Kidney tubule cell (primary cell): ENCODE data around the gene POPDC2.

Experiments
- DNase-seq: peaks from one replicate; pipeline ENCODE4 v3.0.0-alpha.2; 2018; ENCODE audit warnings: low spot score

Gene POPDC2

DNA sequence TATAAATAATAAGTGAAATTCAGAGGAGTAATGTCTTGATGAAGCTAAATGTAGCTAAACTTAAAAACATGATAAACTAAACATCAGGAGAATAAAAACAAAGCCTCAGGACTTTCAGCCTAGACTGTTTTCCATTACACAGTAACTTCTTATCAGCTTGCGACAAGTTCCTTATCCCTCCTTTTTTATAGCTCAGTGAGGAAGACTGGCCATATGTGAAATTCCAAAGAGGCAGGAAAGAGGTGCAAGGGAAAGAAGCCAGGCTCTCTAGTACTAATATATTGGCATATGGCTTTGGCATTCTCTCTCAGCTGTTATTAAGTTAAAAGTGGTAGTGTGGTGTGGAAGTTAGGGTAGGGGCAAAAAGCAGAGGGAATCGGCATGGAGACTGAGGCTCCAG is 12.4 kb upstream of the POPDC2 start:
- no peak for DNase-seq

DNA sequence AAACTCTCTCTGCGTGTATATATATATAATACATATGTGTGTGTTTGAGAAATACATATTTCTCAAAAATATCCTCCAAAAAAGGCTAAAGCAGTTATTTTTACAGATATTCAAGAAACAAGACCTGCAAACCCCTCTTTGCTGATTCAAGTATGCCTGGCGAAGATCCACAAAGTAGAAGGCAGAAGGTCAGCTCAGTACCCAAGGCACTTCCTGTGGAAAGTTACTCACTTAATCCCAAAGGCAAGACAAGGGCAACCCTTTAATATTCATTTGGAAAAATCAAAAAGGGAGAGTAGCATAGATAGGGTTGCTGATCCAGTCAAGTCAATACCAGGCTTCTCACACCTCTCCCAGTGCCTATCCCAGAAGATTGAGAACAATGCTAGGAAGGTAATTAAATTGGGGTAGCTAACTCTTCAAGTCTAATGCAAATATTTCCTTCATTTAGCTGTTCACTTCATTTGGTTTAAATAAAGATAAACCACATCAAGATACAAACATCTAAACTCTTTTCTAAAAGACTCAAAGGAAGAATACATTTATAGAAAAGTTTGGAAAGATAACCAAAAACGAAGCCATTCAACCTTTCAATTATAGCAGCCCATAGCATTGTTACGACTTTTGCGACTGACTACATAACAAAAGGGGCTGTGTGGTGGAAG is 9.6 kb upstream of the POPDC2 start:
- DNase-seq = no peak

DNA sequence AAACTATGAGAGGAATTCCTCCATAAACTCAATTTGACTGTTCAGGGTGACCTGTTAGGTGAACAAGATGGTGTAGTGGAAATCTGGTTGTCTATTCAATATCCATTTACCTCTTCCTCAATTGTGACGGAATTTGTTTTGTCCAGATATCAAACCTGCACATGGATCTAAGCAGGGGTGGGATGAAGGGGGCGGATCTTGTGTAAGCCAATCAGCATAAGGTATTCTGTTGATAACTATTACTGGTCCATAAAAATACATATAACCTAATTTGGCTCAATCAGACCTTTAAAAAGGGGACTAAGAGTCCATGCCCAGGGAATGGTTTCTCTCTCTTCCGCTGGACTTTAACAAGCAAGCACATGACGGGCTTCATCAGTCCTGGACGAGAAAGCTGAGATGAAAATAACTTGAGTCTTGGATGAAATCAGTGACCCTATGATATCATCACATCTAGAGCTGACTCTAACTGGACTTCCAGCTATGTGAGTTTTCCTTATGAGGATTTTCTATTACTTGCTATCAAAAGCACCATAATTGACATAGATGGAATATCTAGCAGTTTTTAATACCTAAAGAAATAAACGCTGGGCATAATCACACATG is 5.7 kb upstream of the POPDC2 start:
- no peak for DNase-seq

DNA sequence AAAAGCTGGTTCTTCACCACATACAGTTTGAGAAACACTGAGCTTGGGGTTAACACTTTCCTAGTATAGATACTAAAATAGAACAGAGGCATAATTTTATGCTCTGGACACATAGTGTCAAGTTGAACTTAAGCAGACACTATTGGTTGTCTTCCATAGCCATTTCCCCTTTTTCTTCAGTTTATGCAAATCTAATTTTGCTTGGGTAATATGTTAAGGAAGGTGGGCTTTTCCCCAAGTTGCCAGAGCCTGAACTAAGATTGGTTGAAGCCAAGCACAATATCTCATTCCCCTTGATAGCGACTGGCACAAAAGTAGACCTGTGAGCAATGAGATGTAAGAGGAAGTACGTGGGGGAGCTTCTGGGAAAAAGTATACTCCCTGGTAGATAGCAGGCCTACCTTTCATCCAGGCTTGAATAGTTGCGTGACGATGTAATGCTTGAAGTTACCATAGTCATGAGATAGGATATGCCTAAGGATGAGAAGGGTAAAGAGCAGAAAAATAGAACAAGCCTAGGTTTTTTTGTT is 4.5 kb upstream of the POPDC2 start:
- peak; percentile 84 for DNase-seq

DNA sequence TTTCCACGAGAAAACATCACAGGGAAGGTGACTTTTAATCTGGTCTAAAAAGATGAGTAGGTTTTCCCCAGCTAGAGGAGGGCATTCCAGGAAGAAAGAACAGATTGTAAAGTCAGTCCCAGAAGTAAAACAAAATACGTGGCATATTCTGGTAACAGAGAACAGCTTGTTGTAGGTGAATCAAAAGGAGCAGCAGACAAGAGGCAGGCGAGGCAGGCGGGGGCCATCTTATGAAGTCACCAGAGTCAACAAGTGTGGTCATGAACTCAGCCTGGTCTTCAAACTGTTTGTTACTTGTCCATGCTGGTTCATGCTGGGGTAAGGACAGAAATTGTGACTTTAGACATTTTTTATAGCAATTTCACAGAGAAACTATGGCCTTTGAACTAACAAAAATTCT is 4.0 kb upstream of the POPDC2 start:
- DNase-seq = no peak

DNA sequence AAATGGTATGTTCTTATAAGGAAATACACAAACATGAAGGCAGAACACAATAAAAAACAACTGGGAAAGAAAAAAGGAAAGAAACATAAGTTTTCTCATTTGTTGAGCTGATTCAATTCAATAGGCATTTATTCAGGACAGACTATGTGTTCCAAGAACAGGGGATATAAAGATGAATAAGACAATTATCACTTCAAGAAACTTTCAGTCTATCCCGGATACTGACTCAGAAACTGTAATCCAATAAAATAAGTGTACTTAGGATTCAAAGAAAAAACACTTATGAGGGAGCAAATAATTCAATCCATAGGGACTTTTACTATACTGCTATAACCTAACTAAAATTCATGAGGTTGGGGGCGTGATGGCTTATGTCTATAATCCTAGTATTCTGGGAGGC is 3.5 kb upstream of the POPDC2 start:
- DNase-seq = no peak

DNA sequence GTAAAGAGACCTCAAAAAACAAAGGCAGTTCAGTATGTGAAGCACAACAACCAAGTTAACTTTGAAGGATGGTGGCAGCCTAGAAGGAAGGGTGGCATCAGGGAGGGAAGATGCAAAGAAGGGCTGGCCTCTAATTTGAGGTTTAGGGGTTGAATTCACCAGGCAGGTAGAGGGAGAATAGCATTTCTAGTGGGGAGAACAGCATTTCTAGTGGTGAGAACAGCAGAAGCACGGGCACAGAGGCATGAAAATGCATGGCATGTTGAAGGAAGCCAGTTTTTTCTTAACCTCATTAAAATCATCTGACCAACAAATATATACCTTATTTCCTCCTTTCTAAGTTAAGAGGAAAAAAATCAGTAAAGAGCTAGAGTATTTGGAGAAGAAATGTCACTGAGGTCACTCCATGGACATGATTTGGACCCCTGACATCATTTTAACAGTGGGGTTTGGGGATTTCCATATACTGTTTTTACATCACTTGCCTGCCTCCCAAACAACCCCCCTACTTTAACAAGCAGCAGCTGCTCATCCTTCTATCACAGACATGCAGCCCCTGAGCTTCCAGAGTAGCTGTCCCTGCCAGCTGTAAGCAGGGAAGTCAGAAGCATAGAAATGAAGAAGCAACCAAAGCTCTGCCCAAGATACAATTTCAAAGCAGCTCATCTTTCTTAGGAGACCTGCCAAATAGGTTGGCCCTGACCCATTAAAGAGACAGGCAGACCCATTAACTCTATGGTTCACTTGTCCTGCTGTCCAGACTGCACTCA is 2.4 kb upstream of the POPDC2 start:
- peak; percentile 3 for DNase-seq

DNA sequence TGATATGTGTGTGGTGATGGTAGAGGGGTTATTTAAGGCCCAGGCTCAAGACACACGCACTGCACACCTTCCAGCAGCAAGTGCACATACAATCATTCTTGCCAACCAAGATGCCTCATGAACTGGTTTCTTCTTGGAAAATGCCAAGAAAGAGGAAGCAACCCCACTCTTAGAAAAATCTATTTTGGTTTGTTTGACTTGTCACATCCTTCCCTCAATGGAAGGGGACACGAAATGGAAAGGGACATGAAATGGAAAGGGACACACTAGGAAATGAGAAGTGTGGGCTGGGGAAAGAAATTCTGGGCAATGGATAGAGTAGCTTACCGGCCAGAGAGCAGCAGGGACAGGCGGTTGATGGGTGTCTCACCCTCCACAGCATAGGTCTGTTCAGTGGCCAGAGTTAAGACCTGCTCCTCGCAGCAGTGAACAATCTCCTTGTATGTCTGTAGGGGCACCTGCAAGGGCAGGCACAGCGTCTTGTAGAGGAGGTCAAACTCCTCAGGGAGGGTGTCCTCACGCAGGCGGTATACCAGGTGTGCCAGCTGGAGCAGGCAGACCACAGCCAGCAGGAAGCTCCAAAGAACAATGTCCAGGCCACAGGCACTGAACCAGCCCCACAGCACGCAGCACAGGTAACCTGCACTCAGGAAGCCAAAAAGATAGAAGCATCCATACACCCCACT is 640 bp downstream of the POPDC2 start:
- no peak for DNase-seq

DNA sequence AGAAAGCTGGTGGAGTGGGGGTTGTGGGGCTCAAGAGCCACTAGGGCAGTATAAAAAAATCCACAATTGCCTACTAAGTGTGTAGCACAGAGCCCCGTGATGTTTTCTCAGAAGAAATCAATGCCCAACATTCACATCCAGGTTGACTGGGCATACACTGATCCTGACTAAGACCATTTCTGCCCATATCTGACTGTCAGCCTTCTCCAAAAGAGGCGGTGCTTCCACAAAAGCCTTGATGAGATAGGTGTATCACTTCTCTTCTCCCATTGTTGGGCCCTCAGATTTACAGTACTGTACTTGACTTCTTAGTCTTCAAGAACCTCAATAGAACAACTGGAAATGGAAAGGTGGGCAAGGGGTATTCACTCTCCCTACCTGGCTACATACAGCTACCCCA is 1.4 kb downstream of the POPDC2 start:
- DNase-seq = no peak

DNA sequence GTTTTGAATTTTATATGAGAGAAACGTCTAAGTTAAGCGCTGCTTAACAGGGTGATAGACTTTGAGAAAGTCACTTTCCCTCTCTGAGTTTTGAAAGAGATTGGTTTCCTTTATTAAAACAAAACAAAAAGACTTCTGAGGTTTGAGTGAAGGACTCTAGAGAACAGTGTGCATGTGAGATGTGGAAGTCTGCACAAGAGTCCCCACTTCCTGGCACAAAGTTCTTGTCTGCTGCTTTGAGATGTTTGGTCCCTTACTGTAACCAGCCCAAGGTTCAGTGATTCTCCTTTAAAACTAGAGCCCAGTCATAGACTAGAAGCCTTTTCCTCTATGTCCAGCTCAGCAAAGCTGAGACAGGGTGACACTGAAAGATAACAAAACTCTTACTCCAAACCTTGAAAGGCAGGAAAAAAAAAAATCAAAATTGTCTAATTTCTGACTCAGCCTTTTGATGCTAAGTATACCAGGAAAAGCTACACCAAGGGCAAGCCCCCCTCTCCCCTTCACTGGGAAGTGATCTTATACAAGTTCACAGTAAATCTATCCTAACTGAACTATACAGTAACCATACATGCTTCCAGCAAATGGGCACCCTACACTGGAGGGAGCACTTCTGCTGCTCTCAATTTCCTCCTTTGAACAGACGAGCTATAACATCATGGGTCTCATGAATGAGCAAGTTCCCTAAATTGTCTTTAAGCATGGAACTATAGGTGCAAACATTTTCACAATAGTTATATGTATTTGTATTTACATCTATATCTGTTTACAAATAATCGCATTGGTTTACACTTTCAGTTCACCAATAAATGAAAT is 2.3 kb downstream of the POPDC2 start:
- DNase-seq = no peak

DNA sequence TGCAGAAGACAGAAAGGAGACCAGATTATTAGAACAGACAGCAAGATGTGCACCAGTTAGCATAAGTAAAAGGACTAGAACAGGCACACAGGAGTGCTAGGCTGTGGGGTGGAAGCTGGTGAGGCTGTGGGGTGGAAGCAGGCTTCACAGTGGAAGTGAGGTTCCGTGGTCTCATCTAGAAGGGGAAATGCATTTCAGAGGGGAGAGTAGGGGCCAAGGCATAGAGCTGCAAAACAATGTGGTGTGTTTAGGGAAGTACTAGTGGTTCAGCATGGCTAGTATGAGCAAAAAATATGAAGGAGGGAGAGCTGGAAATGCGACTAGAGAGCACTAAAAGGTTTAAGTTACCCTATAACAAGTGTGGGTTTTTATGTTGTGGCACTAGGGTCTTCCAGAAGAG is 6.5 kb downstream of the POPDC2 start:
- DNase-seq = no peak

DNA sequence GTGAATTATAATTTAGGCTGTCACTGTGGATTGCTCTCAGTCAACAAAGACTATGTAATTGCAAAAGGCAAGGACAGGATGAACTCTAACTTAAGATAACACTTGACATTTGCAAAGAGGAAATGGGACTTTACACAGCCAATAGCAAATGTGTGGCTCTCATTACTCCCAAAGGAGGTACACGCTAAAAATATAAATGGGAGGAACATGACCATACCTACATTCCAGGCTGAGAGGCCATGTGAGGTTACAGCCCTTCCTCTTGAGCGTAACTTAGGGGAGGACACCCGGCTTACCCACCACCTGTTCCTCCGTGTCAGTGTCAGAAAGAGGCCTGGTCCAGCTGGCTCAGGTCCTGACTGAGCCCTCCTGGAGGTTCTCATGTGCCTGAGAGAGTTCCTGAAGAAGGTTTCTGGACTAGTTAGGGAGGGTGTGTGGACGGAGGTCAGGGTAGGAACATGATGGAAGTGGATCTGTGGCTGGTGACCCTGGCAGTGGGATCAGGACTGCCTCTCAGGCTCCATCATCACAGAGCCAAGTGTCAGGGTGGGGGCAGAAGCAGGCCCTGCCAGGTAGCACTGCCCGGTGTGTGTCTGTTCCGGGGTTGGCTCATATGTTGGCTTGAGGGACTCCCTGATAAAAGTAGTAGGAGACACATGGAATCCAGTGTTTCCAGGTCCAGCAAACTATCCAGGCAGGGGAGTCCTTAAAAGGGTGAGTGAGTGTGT is 7.9 kb downstream of the POPDC2 start:
- no peak for DNase-seq

DNA sequence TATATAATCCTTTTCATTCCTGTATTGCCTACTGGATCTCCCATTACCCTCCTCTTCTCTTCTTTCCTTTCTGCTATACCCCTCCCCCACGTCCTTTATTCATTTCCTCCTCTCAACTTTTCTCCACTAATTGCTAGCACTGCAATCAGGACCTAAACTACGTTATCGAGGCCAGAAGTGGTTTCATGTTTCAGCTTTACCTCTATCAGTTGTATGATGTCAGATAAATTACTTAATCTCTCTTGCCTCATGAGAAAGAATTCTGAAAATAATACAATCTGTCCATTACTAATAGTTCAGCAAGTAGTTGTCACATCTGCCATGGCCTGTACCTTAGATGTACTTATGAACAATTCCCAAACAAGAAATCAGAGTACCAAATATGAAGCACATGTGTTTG is 10.6 kb downstream of the POPDC2 start:
- no peak for DNase-seq

DNA sequence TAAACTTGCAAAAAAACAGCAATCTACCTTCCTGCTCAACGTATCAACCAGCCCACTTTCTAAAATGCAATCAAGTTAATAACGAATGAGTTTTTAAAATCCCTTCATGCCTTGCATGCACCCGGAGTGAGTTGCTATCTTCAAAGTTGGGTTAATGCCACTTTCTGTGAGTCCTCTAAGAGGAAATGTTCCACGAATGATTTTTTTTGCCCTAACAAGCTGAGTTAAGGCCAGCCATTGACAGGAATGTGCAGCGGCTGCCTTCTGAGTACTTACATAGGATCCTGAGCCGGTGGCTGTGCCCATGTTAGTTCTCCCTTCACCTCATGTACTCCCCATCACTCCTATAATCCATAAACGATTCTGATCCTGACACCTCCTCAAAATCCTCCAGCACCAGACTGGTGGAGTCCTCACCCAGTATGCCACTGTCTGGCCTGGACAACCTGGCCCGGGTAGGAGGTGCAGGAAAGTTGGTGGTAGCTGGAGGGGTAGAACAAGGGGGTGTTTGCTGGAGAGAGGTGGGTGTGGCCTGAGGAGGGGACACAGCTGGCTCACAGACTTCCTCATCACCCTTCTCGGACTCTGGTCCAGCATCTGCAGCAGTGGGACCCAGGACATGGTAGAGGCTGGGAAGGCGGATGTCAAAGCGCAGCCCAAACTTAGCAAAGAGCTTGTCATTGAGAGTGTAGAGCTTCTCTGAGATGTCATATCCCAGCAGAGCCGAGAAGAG is 12.4 kb downstream of the POPDC2 start:
- no peak for DNase-seq

DNA sequence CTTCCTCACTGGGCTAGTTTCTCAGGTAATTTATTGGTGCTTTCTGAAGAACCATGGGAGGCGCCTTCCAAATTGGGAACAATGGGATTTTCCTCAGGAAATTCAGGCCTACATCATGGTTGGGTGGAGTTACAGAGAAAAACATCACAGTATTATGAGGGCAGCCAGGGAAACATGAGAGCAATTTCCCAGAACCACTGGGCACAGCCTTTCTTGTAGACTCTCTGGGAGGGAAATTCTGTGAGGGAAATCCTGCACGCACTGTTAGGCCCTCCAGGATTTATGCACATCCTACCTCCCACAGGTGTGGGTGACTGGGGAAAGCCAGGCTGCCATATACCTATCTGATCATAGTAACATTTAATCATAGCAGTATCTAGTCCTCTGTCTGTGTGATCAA is 13.2 kb downstream of the POPDC2 start:
- DNase-seq = no peak

DNA sequence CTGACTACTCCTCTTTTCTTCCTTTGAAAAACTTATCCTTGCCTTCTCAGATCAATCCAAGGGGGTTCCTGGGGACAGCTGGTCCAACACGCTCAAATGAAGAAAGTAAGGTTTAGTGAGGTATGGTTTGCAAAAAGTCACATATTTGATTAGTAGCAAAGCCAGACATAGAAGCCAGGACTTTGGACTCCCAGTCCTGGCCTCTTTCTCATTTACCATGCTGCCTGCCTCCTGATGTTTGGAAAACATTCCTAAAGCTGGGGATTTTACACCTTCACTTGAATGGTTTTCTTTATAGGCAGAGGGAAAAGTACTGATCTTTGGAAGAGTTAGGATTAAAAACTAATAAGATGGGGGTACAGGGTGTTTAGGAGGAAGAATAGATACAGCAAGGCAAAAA is 14.6 kb downstream of the POPDC2 start:
- no peak for DNase-seq

DNA sequence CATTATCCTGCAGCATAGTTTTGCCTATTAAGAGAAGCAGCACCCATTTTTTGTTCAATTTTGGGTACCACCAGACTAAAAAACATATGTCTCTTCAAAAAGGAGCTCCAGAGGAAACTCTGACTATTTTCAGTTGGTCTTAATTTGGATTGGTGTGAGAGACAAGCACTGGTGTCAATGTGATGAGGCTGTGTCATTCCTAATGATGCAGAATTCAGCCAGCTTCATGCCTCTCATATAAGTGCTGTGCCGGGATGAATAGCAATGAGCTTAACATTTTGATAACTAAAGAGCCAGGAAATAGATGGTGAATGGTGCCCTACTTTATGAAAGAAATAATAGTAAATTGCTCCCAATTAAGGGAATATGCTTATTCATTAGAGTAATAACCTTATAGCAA is 15.9 kb downstream of the POPDC2 start:
- no peak for DNase-seq

DNA sequence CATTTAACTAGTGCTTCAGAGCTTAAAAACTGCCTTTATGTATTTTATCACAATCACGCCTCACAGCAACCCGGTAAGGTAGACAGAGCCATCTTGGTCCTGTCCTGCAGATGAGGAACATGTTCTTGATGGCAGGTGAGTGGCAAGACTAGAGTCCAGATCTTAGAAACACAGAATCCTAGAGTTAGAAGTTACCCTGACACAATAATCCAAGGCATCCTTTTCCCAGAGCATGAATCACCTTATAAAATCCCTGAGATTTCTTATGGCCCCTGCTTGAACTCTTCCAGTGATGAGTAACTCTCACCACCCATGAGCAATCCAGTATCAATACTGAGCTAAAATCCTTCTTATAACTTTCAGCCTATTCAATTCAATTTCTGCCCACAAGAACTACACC is 16.9 kb downstream of the POPDC2 start:
- DNase-seq = peak; percentile 83

DNA sequence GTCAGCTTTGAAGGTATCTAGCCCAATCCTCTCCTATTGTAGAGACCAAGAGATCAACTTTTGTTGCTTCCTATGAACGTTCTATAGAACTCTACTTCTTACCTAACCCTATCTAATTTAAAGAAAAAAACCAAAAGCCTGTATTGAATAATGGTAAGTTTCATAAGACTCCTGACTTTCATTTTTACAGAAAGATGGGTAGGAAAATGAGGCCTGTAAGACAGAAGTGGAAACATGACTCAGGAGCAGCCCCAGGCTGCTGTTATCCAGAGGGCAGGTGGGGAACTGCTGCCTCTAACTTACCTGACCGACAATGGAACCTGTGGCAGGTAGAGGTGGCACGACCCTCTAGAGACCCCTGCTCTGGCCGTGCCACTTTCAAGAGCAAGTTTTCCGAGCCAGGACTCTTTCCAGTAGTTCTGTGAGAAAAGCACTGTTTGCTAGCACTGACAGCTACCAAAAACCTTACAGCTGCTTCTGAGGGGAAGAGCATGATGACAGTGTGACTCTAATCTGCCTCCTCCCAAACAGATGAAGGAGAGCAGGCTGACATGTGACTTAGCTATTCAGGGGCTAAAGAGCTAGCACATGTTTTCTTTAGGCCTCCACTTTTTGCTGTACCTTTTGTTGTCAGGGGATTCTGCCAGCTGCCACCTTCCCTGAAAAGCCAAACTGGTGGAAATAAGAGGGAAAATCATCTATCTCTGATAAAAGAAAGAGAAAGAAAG is 17.5 kb downstream of the POPDC2 start:
- peak; percentile 20 for DNase-seq

DNA sequence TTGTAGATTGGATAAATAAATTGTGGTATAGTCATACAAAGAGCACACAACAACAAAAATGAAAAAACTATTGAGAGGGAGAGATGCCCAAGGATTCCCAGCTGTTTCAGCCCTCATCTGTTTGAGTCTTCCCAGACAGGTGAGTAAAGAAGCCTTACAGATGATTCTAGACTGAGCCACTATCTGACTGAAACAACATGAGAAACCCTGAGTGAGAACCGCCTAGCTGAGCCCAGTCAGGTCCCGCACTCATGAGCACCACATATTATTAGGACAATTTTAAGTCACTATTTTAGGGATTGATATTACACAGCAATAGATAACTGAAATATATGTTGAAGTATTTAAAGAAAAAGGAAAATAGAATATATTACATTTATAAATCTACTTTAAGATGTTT is 19.0 kb downstream of the POPDC2 start:
- DNase-seq = no peak
